ENCODE measurements around the gene KRTAP1-3.
"Not testable (repeated sequence)": the region's sequence is repeated elsewhere in the genome, so short reads cannot be mapped to it uniquely, and the experiment has no call there.

The KRTAP1-3 gene

GRCh38 chr17:41034346-41034935, at the start of gene KRTAP1-3:
Gene KRTAP1-3 (minus strand): TSS chr17:41034874. CDS start chr17:41034821, 53 bp downstream.
- not testable (repeated sequence) for DNase-seq

GRCh38 chr17:41084100-41084856, 49.6 kb upstream of the KRTAP1-3 start, which contains the start of gene KRTAP4-7:
Gene KRTAP4-7 (plus strand): TSS chr17:41084150. CDS start chr17:41084207, 57 bp downstream.
- not testable (repeated sequence) for DNase-seq

- DNase-seq, result not testable (repeated sequence)
Observed at GRCh38 chr17:41083427-41083826, 48.8 kb upstream of the KRTAP1-3 start.

GRCh38 chr17:41082626-41083025, 48.0 kb upstream of the KRTAP1-3 start:
- DNase-seq, result no peak

GRCh38 chr17:41076788-41077187, 42.1 kb upstream of the KRTAP1-3 start:
- DNase-seq, result no peak

- no peak for DNase-seq
Observed at GRCh38 chr17:41073676-41074075, 39.0 kb upstream of the KRTAP1-3 start.

GRCh38 chr17:41071606-41072360, 37.1 kb upstream of the KRTAP1-3 start:
- DNase-seq, result no peak

GRCh38 chr17:41069031-41069430, 34.4 kb upstream of the KRTAP1-3 start:
- DNase-seq, result no peak

GRCh38 chr17:41067281-41067680, 32.6 kb upstream of the KRTAP1-3 start:
- DNase-seq, result no peak

- DNase-seq, result no peak
Observed at GRCh38 chr17:41065829-41066624, 31.4 kb upstream of the KRTAP1-3 start, which contains the start of gene KRTAP2-4. Gene KRTAP2-4 (minus strand): TSS chr17:41065879. CDS start chr17:41065845, 34 bp downstream.

- not testable (repeated sequence) for DNase-seq
Observed at GRCh38 chr17:41065016-41065689, 30.5 kb upstream of the KRTAP1-3 start.

GRCh38 chr17:41064301-41064700, 29.6 kb upstream of the KRTAP1-3 start:
- DNase-seq, result no peak

GRCh38 chr17:41063449-41063848, 28.8 kb upstream of the KRTAP1-3 start:
- no peak for DNase-seq

- no peak for DNase-seq
Observed at GRCh38 chr17:41061964-41062363, 27.3 kb upstream of the KRTAP1-3 start.

GRCh38 chr17:41060052-41060604, 25.5 kb upstream of the KRTAP1-3 start, which contains the start of gene KRTAP2-3:
Gene KRTAP2-3 (minus strand): TSS chr17:41060114. CDS start chr17:41060050, 64 bp downstream.
- DNase-seq, result no peak

GRCh38 chr17:41059276-41060051, 24.8 kb upstream of the KRTAP1-3 start:
- DNase-seq, result not testable (repeated sequence)

GRCh38 chr17:41058741-41059140, 24.1 kb upstream of the KRTAP1-3 start:
- DNase-seq, result no peak

- DNase-seq, result no peak
Observed at GRCh38 chr17:41057547-41057946, 22.9 kb upstream of the KRTAP1-3 start.

- not testable (repeated sequence) for DNase-seq
Observed at GRCh38 chr17:41055130-41055529, 20.5 kb upstream of the KRTAP1-3 start, which contains the start of gene KRTAP2-2. Gene KRTAP2-2 (minus strand): TSS chr17:41055230. CDS start chr17:41055211, 19 bp downstream.

GRCh38 chr17:41054556-41054955, 19.9 kb upstream of the KRTAP1-3 start:
- not testable (repeated sequence) for DNase-seq

Measured in NCI-H82 (cell line).